ENCODE data around the gene SAA2. TPM values are rescaled to one million over a fixed set of nuclear protein-coding genes. Genes with fewer than 3 reads are reported as not detected.
"Not testable (repeated sequence)": the region's sequence is repeated elsewhere in the genome, so short reads cannot be mapped to it uniquely, and the experiment has no call there.

Gene SAA2
- total RNA-seq, 1 experiment from 2014 or later = not detected

- Histone ChIP-seq H3K9me3 (no peaks in the 10 kb centered on the region), H3K36me3 (ENCODE audit: control insufficient read depth, insufficient read depth, low read length) (no peaks in the 10 kb centered on the region), H3K4me3 (ENCODE audit: low read depth, low read length) (no peak overlapping the region), H3K4me1 (peaks cover under 1% of the 10 kb centered on the region; the same call in 1 of the 2 replicates), H3K27me3 (replicated peaks; ENCODE audit: control insufficient read depth, insufficient read depth, low read length) (no peaks in the 10 kb centered on the region)
- Mint-ChIP-seq H3K27me3 (ENCODE audit: insufficient read depth, unreplicated experiment) (peaks cover 3% of the 10 kb centered on the region), H3K4me3 (ENCODE audit: unreplicated experiment) (no peak overlapping the region), H3K27ac (ENCODE audit: unreplicated experiment) (no peak overlapping the region), H3K9me3 (ENCODE audit: unreplicated experiment) (no peaks in the 10 kb centered on the region), H3K4me1 (ENCODE audit: low read depth, unreplicated experiment) (no peaks in the 10 kb centered on the region), H3K36me3 (ENCODE audit: insufficient read depth, unreplicated experiment) (no peaks in the 10 kb centered on the region)
- intact Hi-C loops (cut with micrococcal nuclease; ENCODE audit: unreplicated experiment) = no loop called here
- ChIA-PET CTCF (no interaction called here), POLR2A (no interaction called here)
- no peak for DNase-seq
- no peak for TF ChIP-seq CTCF (IDR thresholded peaks at IDR 0.05; ENCODE audit: insufficient read depth in 1 of 2, low read depth in 1 of 2, low read length in 1 of 2, severe bottlenecking in 1 of 2, unreplicated experiment in 1 of 2)
- BruUV-seq (replicated peaks) = no TSS peak
Observed at GRCh38 chr11:18253778-18254338, 5.4 kb upstream of the SAA2 start.

GRCh38 chr11:18253233-18253632 is 4.8 kb upstream of the SAA2 start:
- Mint-ChIP-seq H3K27ac (ENCODE audit: unreplicated experiment) (no peak overlapping the region), H3K36me3 (ENCODE audit: insufficient read depth, unreplicated experiment) (no peaks in the 10 kb centered on the region), H3K4me1 (ENCODE audit: low read depth, unreplicated experiment) (no peaks in the 10 kb centered on the region), H3K4me3 (ENCODE audit: unreplicated experiment) (no peak overlapping the region), H3K27me3 (ENCODE audit: insufficient read depth, unreplicated experiment) (peaks cover 3% of the 10 kb centered on the region), H3K9me3 (ENCODE audit: unreplicated experiment) (no peaks in the 10 kb centered on the region)
- Histone ChIP-seq H3K9me3 (no peaks in the 10 kb centered on the region), H3K4me3 (ENCODE audit: low read depth, low read length) (no peak overlapping the region), H3K27me3 (replicated peaks; ENCODE audit: control insufficient read depth, insufficient read depth, low read length) (no peaks in the 10 kb centered on the region), H3K4me1 (no peaks in the 10 kb centered on the region), H3K36me3 (ENCODE audit: control insufficient read depth, insufficient read depth, low read length) (no peaks in the 10 kb centered on the region)
- BruUV-seq (replicated peaks) = no TSS peak
- intact Hi-C loops (cut with micrococcal nuclease; ENCODE audit: unreplicated experiment) = no loop called here
- ChIA-PET POLR2A (no interaction called here), CTCF (interaction anchor here (0.9 kb wide), 1 partner anchor 9 kb away, joined by 3 read pairs; no protein-coding TSS in a partner anchor)
- TF ChIP-seq CTCF (IDR thresholded peaks at IDR 0.05; ENCODE audit: insufficient read depth in 1 of 2, low read depth in 1 of 2, low read length in 1 of 2, severe bottlenecking in 1 of 2, unreplicated experiment in 1 of 2) = peak; percentile 11 to 13
- DNase-seq = no peak

GRCh38 chr11:18247191-18247581 is 1.3 kb downstream of the SAA2 start:
- H3K36me3 ChIP-seq (ENCODE audit: control insufficient read depth, insufficient read depth, low read length); H3K9me3 ChIP-seq; H3K27me3 Mint-ChIP-seq (ENCODE audit: insufficient read depth, unreplicated experiment); H3K4me3 ChIP-seq (ENCODE audit: low read depth, low read length); H3K27ac Mint-ChIP-seq (ENCODE audit: unreplicated experiment); H3K4me3 Mint-ChIP-seq (ENCODE audit: unreplicated experiment); H3K36me3 Mint-ChIP-seq (ENCODE audit: insufficient read depth, unreplicated experiment); H3K9me3 Mint-ChIP-seq (ENCODE audit: unreplicated experiment); BruUV-seq (replicated peaks); POLR2A ChIA-PET; DNase-seq; CTCF ChIA-PET; H3K4me1 ChIP-seq; H3K27me3 ChIP-seq (replicated peaks; ENCODE audit: control insufficient read depth, insufficient read depth, low read length); H3K4me1 Mint-ChIP-seq (ENCODE audit: low read depth, unreplicated experiment): not testable (repeated sequence)
- intact Hi-C loops (cut with micrococcal nuclease; ENCODE audit: unreplicated experiment) = loop anchor here (10.0 kb wide), 2 partner anchors 148 to 278 kb away; partner anchors contain the start of genes LDHA and TSG101

GRCh38 chr11:18246379-18247190 is 1.9 kb downstream of the SAA2 start:
- POLR2A ChIA-PET; H3K4me1 ChIP-seq; H3K27me3 ChIP-seq (replicated peaks; ENCODE audit: control insufficient read depth, insufficient read depth, low read length); BruUV-seq (replicated peaks); H3K36me3 Mint-ChIP-seq (ENCODE audit: insufficient read depth, unreplicated experiment); H3K4me3 ChIP-seq (ENCODE audit: low read depth, low read length); H3K27ac Mint-ChIP-seq (ENCODE audit: unreplicated experiment); H3K4me1 Mint-ChIP-seq (ENCODE audit: low read depth, unreplicated experiment); H3K4me3 Mint-ChIP-seq (ENCODE audit: unreplicated experiment); CTCF ChIA-PET; DNase-seq; H3K9me3 ChIP-seq; H3K9me3 Mint-ChIP-seq (ENCODE audit: unreplicated experiment); H3K27me3 Mint-ChIP-seq (ENCODE audit: insufficient read depth, unreplicated experiment); H3K36me3 ChIP-seq (ENCODE audit: control insufficient read depth, insufficient read depth, low read length): not testable (repeated sequence)
- intact Hi-C loops (cut with micrococcal nuclease; ENCODE audit: unreplicated experiment) = loop anchor here (10.0 kb wide), 2 partner anchors 148 to 278 kb away; partner anchors contain the start of genes LDHA and TSG101
